A673 (cell line): ENCODE results near the gene CILP. TPM values are rescaled to one million over a fixed set of nuclear protein-coding genes. Genes with fewer than 3 reads are reported as not detected.

Source experiments
- BruUV-seq: library from RNA; stranded (reverse); fragments of 400-500 nt; replicated peaks from 2 replicates; lab custom pipeline; 2021; lab: Mats Ljungman, UMichigan
- CTCF ChIA-PET: fragments of 300-600 bp; sonication (Branson Sonifier 250); formaldehyde crosslinking; loops from one replicate; lab custom pipeline; 2022; ENCODE audit warnings: antibody characterized with exemption; lab: Charles Lee
- POLR2A ChIA-PET: fragments of 300-600 bp; sonication (Branson Sonifier 250); formaldehyde crosslinking; loops from one replicate; lab custom pipeline; 2022; ENCODE audit warnings: antibody characterized with exemption; ENCODE audit not compliant: low non-redundant PET; lab: Charles Lee
- DNase-seq: peaks from one replicate; pipeline ENCODE4 v3.0.0-alpha.2; 2015; ENCODE audit warnings: low spot score
- H3K27ac ChIP-seq: fragments of 200-600 bp; sonication (generic); 2 replicates; pipeline ENCODE4 v1.5.1; 2016; ENCODE audit warnings: mixed run types, low read depth, mild to moderate bottlenecking, mixed read lengths, antibody characterized with exemption, low read length; ENCODE audit not compliant: poor library complexity, severe bottlenecking
- H3K27me3 ChIP-seq: fragments of 200-600 bp; sonication (generic); replicated peaks from 2 replicates; pipeline ENCODE4 v1.6.1; 2017; ENCODE audit warnings: mixed run types, low read depth, mild to moderate bottlenecking, mixed read lengths, antibody characterized with exemption, low read length; ENCODE audit not compliant: insufficient read depth, poor library complexity
- H3K36me3 ChIP-seq: fragments of 200-600 bp; sonication (generic); 2 replicates; pipeline ENCODE4 v1.6.1; 2016; ENCODE audit warnings: mixed run types, mild to moderate bottlenecking, mixed read lengths, antibody characterized with exemption, low read length; ENCODE audit not compliant: insufficient read depth, poor library complexity, severe bottlenecking
- H3K4me1 ChIP-seq: fragments of 200-600 bp; sonication (generic); 2 replicates; pipeline ENCODE4 v1.6.1; 2017; ENCODE audit warnings: mixed run types, mild to moderate bottlenecking, mixed read lengths, antibody characterized with exemption, low read length; ENCODE audit not compliant: insufficient read depth, poor library complexity, severe bottlenecking
- H3K4me3 ChIP-seq: fragments of 200-600 bp; sonication (generic); 2 replicates; pipeline ENCODE4 v1.5.1; 2016; ENCODE audit warnings: low read depth, mixed run types, mild to moderate bottlenecking, mixed read lengths, low read length; ENCODE audit not compliant: poor library complexity, severe bottlenecking
- H3K9me3 ChIP-seq: fragments of 200-600 bp; sonication (generic); 2 replicates; pipeline ENCODE4 v1.6.1; 2016; ENCODE audit warnings: mixed run types, low read depth, mild to moderate bottlenecking, mixed read lengths, antibody characterized with exemption, low read length; ENCODE audit not compliant: poor library complexity, severe bottlenecking
- CTCF ChIP-seq: fragments of 300-800, 200-600 bp; sonication (generic); conservative IDR thresholded peaks from 2 replicates; pipeline ENCODE4 v1.5.1; 2017; ENCODE audit warnings: low read depth, mild to moderate bottlenecking, antibody characterized with exemption, low read length, moderate library complexity, mixed read lengths
- EZH2 ChIP-seq: fragments of 200-600 bp; sonication (generic); IDR thresholded peaks from 2 replicates; pipeline ENCODE4 v1.6.1; 2017; ENCODE audit warnings: borderline replicate concordance, low read depth, mild to moderate bottlenecking, mixed read lengths, antibody characterized with exemption, low read length; ENCODE audit not compliant: poor library complexity, severe bottlenecking
- intact Hi-C: fragments of 100-400 bp; cut with micrococcal nuclease; formaldehyde crosslinking; loops from one replicate; pipeline ENCODE4 v1.10.0; 2022; ENCODE audit not compliant: unreplicated experiment
- total RNA-seq: library from RNA; stranded (reverse); gene quantifications from 2 replicates; pipeline ENCODE4 v1.2.3, GENCODE V29; 2021

Gene CILP
- total RNA-seq, 1 experiment from 2014 or later = 0.04 TPM

- TF ChIP-seq CTCF (no peak), EZH2 (no peak)
- BruUV-seq = no TSS peak
- Histone ChIP-seq H3K27me3 (no peaks in the 10 kb centered on the region), H3K4me3 (no peak overlapping the region), H3K4me1 (peaks cover 7% of the 10 kb centered on the region), H3K36me3 (no peaks in the 10 kb centered on the region), H3K27ac (no peak overlapping the region), H3K9me3 (no peaks in the 10 kb centered on the region)
- intact Hi-C loops = no loop called here
- CTCF ChIA-PET = no interaction called here
- POLR2A ChIA-PET = no interaction called here
- no peak for DNase-seq
Observed at GRCh38 chr15:65209701-65210643, 1.3 kb downstream of the CILP start.

- POLR2A ChIA-PET = interaction anchor here (0.6 kb wide), 1 partner anchor 258 kb away, joined by 5 read pairs; no protein-coding TSS in a partner anchor
- BruUV-seq = no TSS peak
Observed at GRCh38 chr15:65208647-65209046, 2.6 kb downstream of the CILP start.

More at GRCh38 chr15:65208647-65209046, 2.6 kb downstream of the CILP start:
- intact Hi-C loops = no loop called here
- Histone ChIP-seq H3K27me3 (no peaks in the 10 kb centered on the region), H3K27ac (no peak overlapping the region), H3K4me3 (no peak overlapping the region), H3K4me1 (peaks cover 7% of the 10 kb centered on the region), H3K9me3 (no peaks in the 10 kb centered on the region), H3K36me3 (no peaks in the 10 kb centered on the region)
- CTCF ChIA-PET = interaction anchor here (0.6 kb wide), 1 partner anchor 92 kb away, joined by 5 read pairs; no protein-coding TSS in a partner anchor
- TF ChIP-seq CTCF = no peak
- no peak for TF ChIP-seq EZH2
- no peak for DNase-seq
